IMR-90 (cell line): Measurements from ENCODE around the gene LY6G6D. TPM values are rescaled to one million over a fixed set of nuclear protein-coding genes. Genes with fewer than 3 reads are reported as not detected.

Experiments
- ATAC-seq: fragments of 200-7000 bp; cut with Tn5 transposase; 2 replicates; pipeline ENCODE4 v1.9.1; 2020; ENCODE audit warnings: low read depth, mild to moderate bottlenecking, moderate library complexity
- BruUV-seq: library from RNA; stranded (reverse); fragments of 400-500 nt; replicated peaks from 2 replicates; lab custom pipeline; 2021; lab: Mats Ljungman, UMichigan
- CTCF ChIA-PET: fragments of 300-600 bp; formaldehyde crosslinking; extraction: SDS; loops from one replicate; lab custom pipeline; 2021; ENCODE audit warnings: antibody characterized with exemption; lab: Yijun Ruan, JAX
- POLR2A ChIA-PET: fragments of 300-600 bp; sonication (Branson Sonifier 250); formaldehyde crosslinking; loops from one replicate; lab custom pipeline; 2022; ENCODE audit warnings: antibody characterized with exemption; ENCODE audit not compliant: unreplicated experiment; lab: Charles Lee
- DNase-seq: peaks from one replicate; pipeline ENCODE4 v3.0.0; 2013
- H2AFZ ChIP-seq: replicated peaks from 2 replicates; pipeline ENCODE3; 2013; ENCODE audit warnings: low read length, mild to moderate bottlenecking; ENCODE audit not compliant: poor library complexity
- H2AK5ac ChIP-seq: 2 replicates; pipeline ENCODE4 v1.6.1; 2013; ENCODE audit warnings: low read depth, low read length, inconsistent platforms
- H2AK9ac ChIP-seq: replicated peaks from 2 replicates; pipeline ENCODE3; 2013; ENCODE audit warnings: mild to moderate bottlenecking, low read depth, low read length, moderate library complexity; ENCODE audit not compliant: poor library complexity
- H2BK120ac ChIP-seq: 2 replicates; pipeline ENCODE4 v1.6.1; 2013; ENCODE audit warnings: low read depth, low read length, inconsistent platforms
- H2BK15ac ChIP-seq: 3 replicates; pipeline ENCODE4 v1.6.1; 2013; ENCODE audit warnings: low read depth, low read length, inconsistent platforms
- H2BK20ac ChIP-seq: 2 replicates; pipeline ENCODE4 v1.6.1; 2013; ENCODE audit warnings: low read depth, mild to moderate bottlenecking, inconsistent platforms, low read length, moderate library complexity
- H2BK5ac ChIP-seq: 2 replicates; pipeline ENCODE4 v1.6.1; 2013; ENCODE audit warnings: mild to moderate bottlenecking, low read depth, low read length, inconsistent platforms; ENCODE audit not compliant: poor library complexity, severe bottlenecking
- H3K14ac ChIP-seq: replicated peaks from 2 replicates; pipeline ENCODE4 v1.6.1; 2013; ENCODE audit warnings: low read depth, low read length, inconsistent platforms
- H3K18ac ChIP-seq: 2 replicates; pipeline ENCODE4 v1.6.1; 2013; ENCODE audit warnings: low read depth, low read length, control low read depth
- H3K23ac ChIP-seq: 2 replicates; pipeline ENCODE4 v1.6.1; 2013; ENCODE audit warnings: low read depth, low read length, inconsistent platforms
- H3K27ac ChIP-seq: 2 replicates; pipeline ENCODE4 v1.5.1; 2013; ENCODE audit warnings: mild to moderate bottlenecking, control low read depth, low read length; ENCODE audit not compliant: insufficient read depth
- H3K27me3 ChIP-seq: 2 replicates; pipeline ENCODE4 v1.6.1; 2013; ENCODE audit warnings: low read length; ENCODE audit not compliant: control insufficient read depth, insufficient read depth
- H3K36me3 ChIP-seq: 2 replicates; pipeline ENCODE4 v1.6.1; 2013; ENCODE audit warnings: low read length, mixed read lengths; ENCODE audit not compliant: control insufficient read depth, insufficient read depth
- H3K4ac ChIP-seq: 2 replicates; pipeline ENCODE4 v1.6.1; 2013; ENCODE audit warnings: low read depth, low read length, inconsistent platforms
- H3K4me1 ChIP-seq: 2 replicates; pipeline ENCODE4 v1.6.1; 2013; ENCODE audit warnings: low read length, mixed read lengths; ENCODE audit not compliant: control insufficient read depth, insufficient read depth
- H3K4me2 ChIP-seq: 2 replicates; pipeline ENCODE4 v1.6.1; 2013; ENCODE audit warnings: low read depth, mild to moderate bottlenecking, control low read depth, low read length, moderate library complexity
- H3K4me3 ChIP-seq: 2 replicates; pipeline ENCODE4 v1.5.1; 2013; ENCODE audit warnings: low read depth, mild to moderate bottlenecking, control low read depth, low read length, moderate library complexity; ENCODE audit not compliant: insufficient read depth
- H3K56ac ChIP-seq: 2 replicates; pipeline ENCODE4 v1.6.1; 2013; ENCODE audit warnings: low read length, inconsistent platforms; ENCODE audit not compliant: insufficient read depth; ENCODE audit errors: extremely low read depth
- H3K79me1 ChIP-seq, 2 experiments: 2 replicates each; pipeline ENCODE4 v1.6.1; 2013; ENCODE audit warnings: low read length in 2 of 2, inconsistent platforms in 1 of 2, low read depth in 1 of 2
- H3K9ac ChIP-seq: 2 replicates; pipeline ENCODE4 v1.6.1; 2013; ENCODE audit warnings: low read depth, low read length, control low read depth
- H3K9me1 ChIP-seq: 2 replicates; pipeline ENCODE4 v1.6.1; 2013; ENCODE audit warnings: low read length, inconsistent platforms; ENCODE audit not compliant: insufficient read depth
- H3K9me3 ChIP-seq: 2 replicates; pipeline ENCODE4 v1.6.1; 2013; ENCODE audit warnings: low read length; ENCODE audit not compliant: control insufficient read depth, insufficient read depth
- H4K20me1 ChIP-seq: 2 replicates; pipeline ENCODE4 v1.6.1; 2013; ENCODE audit warnings: low read length, inconsistent platforms; ENCODE audit not compliant: insufficient read depth
- H4K5ac ChIP-seq: 2 replicates; pipeline ENCODE4 v1.6.1; 2013; ENCODE audit warnings: mild to moderate bottlenecking, low read depth, low read length, control low read depth
- H4K8ac ChIP-seq, 2 experiments: 2 replicates each; pipeline ENCODE4 v1.6.1; 2013; ENCODE audit warnings: low read depth in 2 of 2, low read length in 2 of 2, control low read depth in 1 of 2, inconsistent platforms in 1 of 2
- H4K91ac ChIP-seq: 2 replicates; pipeline ENCODE4 v1.6.1; 2013; ENCODE audit warnings: low read depth, low read length, inconsistent platforms; ENCODE audit not compliant: insufficient read depth
- BHLHE40 ChIP-seq: fragments of 150-350 bp; IDR thresholded peaks from 2 replicates; pipeline ENCODE4 v1.6.1; 2016; ENCODE audit warnings: mild to moderate bottlenecking, low read depth, low read length
- CEBPB ChIP-seq: IDR thresholded peaks from 2 replicates; pipeline ENCODE4 v1.6.1; 2012; ENCODE audit warnings: low read depth, low read length, improper control_type of control experiment
- MAFK ChIP-seq: IDR thresholded peaks from 2 replicates; pipeline ENCODE4 v1.6.1; 2012; ENCODE audit warnings: low read depth, low read length, improper control_type of control experiment
- MAZ ChIP-seq: IDR thresholded peaks from 2 replicates; pipeline ENCODE4 v1.6.1; 2012; ENCODE audit warnings: low read depth, mild to moderate bottlenecking, low read length, improper control_type of control experiment, moderate library complexity, borderline replicate concordance
- NFE2L2 ChIP-seq: fragments of 150-350 bp; IDR thresholded peaks from 2 replicates; pipeline ENCODE4 v1.6.1; 2016; ENCODE audit warnings: low read depth, mild to moderate bottlenecking, low read length
- POLR2A ChIP-seq: IDR thresholded peaks from 2 replicates; pipeline ENCODE4 v1.6.1; 2012; ENCODE audit warnings: mild to moderate bottlenecking, low read depth, low read length
- RCOR1 ChIP-seq: IDR thresholded peaks from 2 replicates; pipeline ENCODE4 v1.6.1; 2012; ENCODE audit warnings: mild to moderate bottlenecking, low read length, improper control_type of control experiment; ENCODE audit not compliant: insufficient replicate concordance
- RFX5 ChIP-seq: IDR thresholded peaks from 2 replicates; pipeline ENCODE4 v1.8.0; 2012; ENCODE audit warnings: low read depth, mild to moderate bottlenecking, low read length, moderate library complexity
- WGBS, 2 experiments: methylation state at CpG; one replicate each; pipeline versions ENCODE4 v1.1.5 to v1.1.7; 2013; ENCODE audit warnings: missing lambda C conversion rate in 2 of 2; ENCODE audit not compliant: insufficient read length in 1 of 2; ENCODE audit errors: extremely low coverage in 2 of 2; 5-methylcytosine and 5-hydroxymethylcytosine counted together
- dilution Hi-C: fragments of 300-500 bp; cut with HindIII; formaldehyde crosslinking; loops from one replicate; pipeline ENCODE4 v1.14.3; 2018; ENCODE audit warnings: low sequenced_read_pairs; ENCODE audit not compliant: unreplicated experiment
- in situ Hi-C: fragments of 300-500 bp; cut with MboI; formaldehyde crosslinking; loops from 3 replicates; pipeline ENCODE4 v1.14.3; 2019; ENCODE audit warnings: low sequenced_read_pairs, inconsistent platforms, mixed read lengths
- intact Hi-C: fragments of 100-400 bp; cut with micrococcal nuclease; formaldehyde crosslinking; loops from 2 replicates; pipeline ENCODE4 v1.10.0; 2022
- polyA plus RNA-seq, 3 experiments: library from polyadenylated mRNA; depleted of rRNA; stranded (reverse); fragments of >200 nt; gene quantifications; 2 replicates each; pipeline ENCODE4 v1.2.3, GENCODE V29; 2012; ENCODE audit warnings: low replicate concordance in 1 of 3
- total RNA-seq: library from RNA; depleted of rRNA; stranded (reverse); fragments of >200 nt; gene quantifications from 2 replicates; pipeline ENCODE4 v1.2.3, GENCODE V29; 2012
- TF ChIP-seq, protein P1 (sequence below): conservative IDR thresholded peaks from 2 replicates; pipeline ENCODE4 v1.5.1; 2012; ENCODE audit warnings: mild to moderate bottlenecking, low read depth, low read length, improper control_type of control experiment

Gene LY6G6D
- total and polyA plus RNA-seq, 2 of the 4 experiments (the other 2 are of a cell fraction) = not detected

DNA sequence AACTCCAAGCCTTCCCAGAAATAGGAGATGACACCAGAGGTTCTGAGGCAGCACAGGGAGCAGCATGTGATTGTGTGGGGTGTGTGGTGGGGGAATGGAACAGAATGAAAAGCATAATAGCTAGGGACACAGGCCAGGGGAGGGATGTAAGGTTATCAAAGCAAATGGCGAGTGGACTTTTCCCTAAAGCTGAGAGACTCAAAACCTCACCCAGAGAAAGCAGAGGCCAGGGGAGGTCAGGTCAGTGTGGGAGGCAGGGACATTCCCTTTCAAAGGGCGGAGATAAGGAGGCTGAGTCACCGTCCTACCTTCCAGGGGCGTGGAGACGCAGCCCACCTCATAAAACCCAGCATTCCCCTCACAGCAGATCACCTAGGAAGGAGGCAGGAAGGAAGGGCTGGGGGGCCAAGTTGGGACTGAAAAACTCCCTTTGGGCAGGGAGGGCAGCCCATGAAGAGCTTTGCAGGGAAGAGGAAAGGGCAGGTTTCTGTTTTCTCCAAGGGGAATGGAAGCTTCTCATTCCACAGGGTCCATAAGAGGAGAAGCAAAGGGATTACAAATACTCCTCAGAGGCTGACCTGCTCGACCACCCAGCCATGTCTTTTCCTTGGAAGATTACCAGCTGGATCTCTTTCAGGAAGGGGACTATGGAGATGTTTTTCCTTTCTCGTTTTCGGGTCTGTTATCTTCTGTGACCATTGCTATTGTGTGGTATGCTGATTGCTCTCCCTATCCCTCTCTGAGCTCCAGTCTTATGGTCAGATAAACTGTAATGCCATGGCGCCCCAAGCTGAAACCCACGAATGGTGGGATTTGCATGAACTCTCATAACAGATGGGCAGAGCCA lies 24.7 kb upstream of the LY6G6D start:
- H2BK5ac ChIP-seq = no peak overlapping the region
- H4K8ac ChIP-seq = no peak overlapping the region
- H2AFZ ChIP-seq = no peak overlapping the region
- no peaks in the 10 kb centered on the region for H3K9me3 ChIP-seq
- H3K14ac ChIP-seq = no peak overlapping the region
- H4K5ac ChIP-seq = no peak overlapping the region
- H2BK20ac ChIP-seq = no peak overlapping the region
- peaks cover 4 to 6% of the 10 kb centered on the region in 2 experiments; a peak in 2 of 4 replicates for H3K79me1 ChIP-seq
- H3K27ac ChIP-seq = no peak overlapping the region
- no peak overlapping the region for H2BK120ac ChIP-seq
- H3K23ac ChIP-seq = no peak overlapping the region
- H2BK15ac ChIP-seq = no peak overlapping the region
- DNase-seq (no peak), ATAC-seq (no peak)
- H3K27me3 ChIP-seq = no peaks in the 10 kb centered on the region
- H3K4me3 ChIP-seq = no peak overlapping the region
- no CpG with 5 or more reads among the region's 10 CpGs for WGBS, 2 experiments
- H3K56ac ChIP-seq = no peak overlapping the region
- H3K4me2 ChIP-seq = no peak overlapping the region
- no peaks in the 10 kb centered on the region for H3K4me1 ChIP-seq
- no peak overlapping the region for H3K9ac ChIP-seq
- no peak overlapping the region for H3K4ac ChIP-seq
- no peak overlapping the region for H2AK5ac ChIP-seq
- BruUV-seq = no TSS peak
- in situ Hi-C loops (no loop called here), dilution Hi-C loops (no loop called here), intact Hi-C loops (no loop called here)
- CTCF ChIA-PET = interaction anchor here (0.8 kb wide), 1 partner anchor 12 kb away, joined by 3 read pairs; no protein-coding TSS in a partner anchor
- TF ChIP-seq MAFK (no peak), RFX5 (no peak), BHLHE40 (no peak), POLR2A (no peak), MAZ (no peak), RCOR1 (no peak), CEBPB (no peak), NFE2L2 (no peak)
- TF ChIP-seq, protein P1, sequence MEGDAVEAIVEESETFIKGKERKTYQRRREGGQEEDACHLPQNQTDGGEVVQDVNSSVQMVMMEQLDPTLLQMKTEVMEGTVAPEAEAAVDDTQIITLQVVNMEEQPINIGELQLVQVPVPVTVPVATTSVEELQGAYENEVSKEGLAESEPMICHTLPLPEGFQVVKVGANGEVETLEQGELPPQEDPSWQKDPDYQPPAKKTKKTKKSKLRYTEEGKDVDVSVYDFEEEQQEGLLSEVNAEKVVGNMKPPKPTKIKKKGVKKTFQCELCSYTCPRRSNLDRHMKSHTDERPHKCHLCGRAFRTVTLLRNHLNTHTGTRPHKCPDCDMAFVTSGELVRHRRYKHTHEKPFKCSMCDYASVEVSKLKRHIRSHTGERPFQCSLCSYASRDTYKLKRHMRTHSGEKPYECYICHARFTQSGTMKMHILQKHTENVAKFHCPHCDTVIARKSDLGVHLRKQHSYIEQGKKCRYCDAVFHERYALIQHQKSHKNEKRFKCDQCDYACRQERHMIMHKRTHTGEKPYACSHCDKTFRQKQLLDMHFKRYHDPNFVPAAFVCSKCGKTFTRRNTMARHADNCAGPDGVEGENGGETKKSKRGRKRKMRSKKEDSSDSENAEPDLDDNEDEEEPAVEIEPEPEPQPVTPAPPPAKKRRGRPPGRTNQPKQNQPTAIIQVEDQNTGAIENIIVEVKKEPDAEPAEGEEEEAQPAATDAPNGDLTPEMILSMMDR = no peak
- H4K20me1 ChIP-seq = no peaks in the 10 kb centered on the region
- no peaks in the 10 kb centered on the region for H3K9me1 ChIP-seq
- H2AK9ac ChIP-seq = no peak overlapping the region
- no peak overlapping the region for H3K18ac ChIP-seq
- POLR2A ChIA-PET = no interaction called here
- peaks cover 78% of the 10 kb centered on the region for H3K36me3 ChIP-seq
- no peak overlapping the region for H4K91ac ChIP-seq
